Panc1 (cell line): ENCODE measurements around the gene REV3L.

Source experiments
- CTCF ChIP-seq: fragments of 450-650 bp; IDR thresholded peaks from 2 replicates; pipeline ENCODE4 v1.5.1; 2017; ENCODE audit warnings: mild to moderate bottlenecking
- POLR2AphosphoS5 ChIP-seq: IDR thresholded peaks from 2 replicates; pipeline ENCODE4 v1.6.1; 2012; ENCODE audit warnings: mild to moderate bottlenecking, low read depth, low read length, moderate library complexity
- REST ChIP-seq, 2 experiments: IDR thresholded peaks; 2 replicates each; pipeline ENCODE4 v1.6.1; 2011 to 2012; ENCODE audit warnings: low read depth in 2 of 2, control low read depth in 1 of 2, low read length in 1 of 2, mild to moderate bottlenecking in 1 of 2, moderate library complexity in 1 of 2; ENCODE audit not compliant: insufficient read depth in 1 of 2
- SIN3A ChIP-seq: IDR thresholded peaks from 2 replicates; pipeline ENCODE4 v1.6.1; 2012; ENCODE audit warnings: low read depth, mild to moderate bottlenecking, low read length, moderate library complexity, borderline replicate concordance; ENCODE audit not compliant: insufficient read depth
- TCF7L2 ChIP-seq: IDR thresholded peaks from 2 replicates; pipeline ENCODE4 v1.6.1; 2011; ENCODE audit warnings: mild to moderate bottlenecking, low read depth, low read length, inconsistent platforms

- TF ChIP-seq CTCF: no peak
- TF ChIP-seq REST (IDR thresholded peaks at IDR 0.05; ENCODE audit: insufficient read depth in 1 of 2, low read depth in 2 of 2, low read length in 1 of 2): no peak
- TF ChIP-seq POLR2AphosphoS5: no peak
- no peak for TF ChIP-seq TCF7L2
- TF ChIP-seq SIN3A: no peak
Observed at GRCh38 chr6:111517965-111518364, 34.9 kb upstream of the REV3L start.
